Measurements from ENCODE around the gene IPO4.

Gene IPO4

DNA sequence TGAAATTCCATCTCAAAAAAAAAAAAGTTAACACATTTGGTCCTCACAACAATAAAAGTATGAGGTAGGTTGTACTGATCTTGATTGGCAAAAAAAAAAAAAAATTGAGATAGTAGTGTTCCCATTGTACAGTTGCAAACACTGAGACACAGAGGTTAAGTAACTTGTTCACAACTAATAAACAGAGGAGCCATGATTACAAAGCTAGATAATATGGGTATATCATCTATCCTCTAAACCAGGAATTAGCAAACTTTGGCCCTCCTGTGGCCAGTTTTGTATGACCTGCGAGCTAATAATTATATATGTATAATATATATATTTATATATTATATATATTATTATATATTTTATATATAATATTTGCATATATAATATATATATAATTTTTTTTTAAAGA is 54.9 kb downstream of the IPO4 start:
- no peak for DNase-seq

DNA sequence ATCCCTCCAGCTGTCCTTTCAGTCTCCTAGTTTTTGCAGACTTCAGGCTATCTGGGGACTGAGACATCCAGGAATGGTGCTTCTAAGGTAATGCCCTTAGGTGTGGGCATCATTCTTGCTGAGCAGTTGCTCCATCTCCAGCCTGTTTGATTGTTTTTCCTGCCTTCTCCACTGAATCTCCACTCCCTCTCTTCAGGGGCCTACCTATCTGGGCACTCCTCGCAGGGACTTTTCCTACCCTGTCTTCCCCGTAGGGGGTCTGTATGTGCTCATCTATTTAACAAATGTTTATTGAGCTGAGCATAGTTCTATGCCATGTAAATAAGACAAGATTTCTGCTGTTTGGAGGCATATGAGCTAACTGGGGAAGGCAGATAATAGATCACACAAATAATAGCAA is 55.6 kb downstream of the IPO4 start:
- no peak for DNase-seq

DNA sequence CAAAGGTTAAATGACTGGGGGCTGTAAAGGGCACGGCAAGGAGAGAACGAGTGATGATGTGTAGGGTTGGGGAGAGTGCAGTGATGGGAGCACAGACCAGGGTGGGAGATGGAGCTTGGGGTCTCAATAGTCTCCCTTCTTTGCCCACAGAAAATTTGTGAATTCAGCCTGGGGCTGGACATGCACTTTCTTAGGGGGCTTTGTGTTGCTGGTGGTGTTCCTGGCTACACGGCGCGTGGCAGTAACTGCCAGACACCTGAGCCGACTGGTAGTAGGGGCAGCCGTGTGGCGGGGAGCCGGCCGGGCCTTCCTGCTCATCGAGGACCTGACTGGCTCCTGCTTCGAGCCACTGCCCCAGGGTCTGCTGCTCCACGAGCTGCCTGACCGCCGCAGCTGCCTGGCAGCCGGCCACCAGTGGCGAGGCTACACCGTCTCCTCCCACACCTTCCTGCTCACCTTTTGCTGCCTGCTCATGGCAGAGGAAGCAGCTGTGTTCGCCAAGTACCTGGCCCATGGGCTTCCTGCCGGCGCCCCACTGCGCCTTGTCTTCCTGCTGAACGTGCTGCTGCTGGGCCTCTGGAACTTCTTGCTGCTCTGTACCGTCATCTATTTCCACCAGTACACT is 56.4 kb downstream of the IPO4 start:
- no peak for DNase-seq

DNA sequence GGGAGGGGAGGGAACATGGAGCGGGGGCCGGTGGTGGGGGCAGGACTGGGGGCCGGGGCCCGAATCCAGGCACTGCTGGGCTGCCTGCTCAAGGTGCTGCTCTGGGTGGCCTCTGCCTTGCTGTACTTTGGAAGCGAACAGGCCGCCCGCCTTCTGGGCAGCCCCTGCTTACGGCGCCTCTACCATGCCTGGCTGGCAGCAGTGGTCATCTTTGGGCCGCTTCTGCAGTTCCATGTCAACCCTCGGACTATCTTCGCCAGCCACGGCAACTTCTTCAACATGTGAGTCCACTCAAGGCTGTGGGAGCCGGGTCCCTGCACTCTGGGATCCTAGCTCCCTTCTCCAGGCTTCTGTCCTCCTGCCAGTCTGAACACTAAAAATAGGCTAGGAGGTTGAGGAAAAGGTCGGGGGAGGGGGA is 57.1 kb downstream of the IPO4 start:
- DNase-seq, result no peak

DNA sequence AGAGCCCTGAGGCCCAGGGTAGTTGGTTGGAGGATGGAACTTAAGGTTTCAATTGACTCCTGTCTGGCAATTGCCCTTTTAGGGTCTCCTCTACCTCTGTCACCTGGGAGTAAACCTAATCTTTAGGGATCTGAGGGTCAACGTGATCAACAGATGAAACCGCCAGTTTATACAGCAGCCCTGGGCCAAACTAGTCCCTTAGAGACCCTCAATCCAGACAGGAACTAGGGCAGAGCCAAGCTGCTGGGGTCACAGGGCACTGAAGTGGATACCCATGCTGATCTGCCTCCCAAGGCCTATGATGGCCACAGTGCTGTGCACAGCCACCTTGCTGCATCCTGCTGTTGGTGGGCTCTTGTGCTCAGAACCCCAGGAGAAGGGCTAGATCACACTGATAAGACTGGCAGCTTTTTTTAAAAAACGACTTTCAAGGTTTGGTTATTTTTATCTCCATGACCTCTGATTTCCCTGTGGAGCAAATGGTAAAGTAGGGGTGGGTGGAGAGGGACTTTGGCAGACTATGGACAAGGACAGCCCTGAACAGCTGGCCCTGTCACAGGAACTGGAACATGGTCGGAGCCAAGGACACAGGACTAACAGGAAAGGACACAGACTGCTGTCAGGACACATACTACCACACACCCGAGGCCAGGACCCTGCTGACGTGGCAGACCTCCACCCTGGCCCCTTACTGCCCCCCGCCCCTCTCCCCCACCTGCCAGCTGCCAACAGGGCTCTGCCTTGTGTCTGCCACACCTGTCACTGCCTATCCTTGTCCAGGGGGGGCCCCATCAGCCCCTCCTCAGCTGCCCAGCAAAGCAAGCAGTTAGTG is 57.7 kb downstream of the IPO4 start:
- no peak for DNase-seq

DNA sequence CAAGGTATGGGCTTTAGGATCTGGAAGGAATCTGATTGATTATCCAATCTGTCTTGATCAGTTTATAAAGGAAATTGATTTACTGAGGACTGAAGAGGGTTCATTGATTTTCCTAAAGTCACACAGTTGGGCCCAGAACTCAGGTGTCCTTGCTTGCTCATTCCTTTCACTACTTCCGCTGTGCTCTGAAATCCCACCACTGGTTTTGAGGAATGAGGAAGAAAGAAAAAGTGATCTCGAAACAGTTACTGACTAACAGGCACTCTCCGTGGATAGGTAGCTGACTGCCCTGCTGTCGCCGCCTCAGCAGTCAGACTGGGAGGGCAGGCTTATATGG is 58.3 kb downstream of the IPO4 start, which contains the start of gene FITM1:
Gene FITM1, plus strand, starts transcription at position 280 of the 337 bp plus-strand sequence. CDS start 905 bp downstream, outside the sequence.
- DNase-seq, result no peak
